Fibroblast of the conjunctiva (primary cell): Measurements from ENCODE around the gene HSD3B7.
"Not testable (repeated sequence)": the region's sequence is repeated elsewhere in the genome, so short reads cannot be mapped to it uniquely, and the experiment has no call there.

ENCODE experiments used
- DNase-seq: peaks from one replicate; pipeline ENCODE4 v3.0.0-alpha.2; 2010; ENCODE audit warnings: low read depth

Gene HSD3B7

DNA sequence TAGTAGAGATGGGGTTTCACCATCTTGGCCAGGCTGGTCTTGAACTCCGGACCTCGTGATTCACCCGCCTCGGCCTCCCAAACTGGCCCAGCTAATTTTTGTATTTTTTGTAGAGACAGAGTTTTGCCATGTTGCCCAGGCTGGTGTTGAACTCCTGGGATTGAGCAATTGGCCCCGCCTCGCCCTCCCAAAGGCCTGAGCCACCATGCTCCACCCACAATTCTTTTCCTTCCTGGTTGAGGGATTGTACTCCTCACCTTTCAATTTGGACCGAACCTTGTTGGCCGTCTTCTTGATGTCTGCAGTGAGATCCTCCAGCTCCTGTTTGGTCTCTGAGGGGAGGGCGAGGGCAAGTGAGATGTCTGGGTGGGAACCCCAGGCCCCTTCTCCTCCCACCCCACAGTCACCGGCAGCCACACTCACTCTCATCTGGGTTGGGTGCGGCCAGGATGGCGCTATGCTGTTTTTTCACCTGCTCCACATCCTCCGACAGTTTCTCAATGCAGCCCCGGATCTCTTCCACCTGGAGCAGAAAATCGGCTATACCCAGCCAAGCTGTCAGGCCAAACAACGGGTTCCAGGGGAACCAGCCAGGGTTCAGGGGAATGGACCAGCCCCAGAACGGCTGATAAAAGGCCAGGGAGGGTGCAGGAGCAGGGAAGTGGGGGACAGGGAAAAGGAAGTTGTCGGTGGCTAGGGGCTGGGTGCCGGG is 15.8 kb downstream of the HSD3B7 start:
- DNase-seq: no peak

DNA sequence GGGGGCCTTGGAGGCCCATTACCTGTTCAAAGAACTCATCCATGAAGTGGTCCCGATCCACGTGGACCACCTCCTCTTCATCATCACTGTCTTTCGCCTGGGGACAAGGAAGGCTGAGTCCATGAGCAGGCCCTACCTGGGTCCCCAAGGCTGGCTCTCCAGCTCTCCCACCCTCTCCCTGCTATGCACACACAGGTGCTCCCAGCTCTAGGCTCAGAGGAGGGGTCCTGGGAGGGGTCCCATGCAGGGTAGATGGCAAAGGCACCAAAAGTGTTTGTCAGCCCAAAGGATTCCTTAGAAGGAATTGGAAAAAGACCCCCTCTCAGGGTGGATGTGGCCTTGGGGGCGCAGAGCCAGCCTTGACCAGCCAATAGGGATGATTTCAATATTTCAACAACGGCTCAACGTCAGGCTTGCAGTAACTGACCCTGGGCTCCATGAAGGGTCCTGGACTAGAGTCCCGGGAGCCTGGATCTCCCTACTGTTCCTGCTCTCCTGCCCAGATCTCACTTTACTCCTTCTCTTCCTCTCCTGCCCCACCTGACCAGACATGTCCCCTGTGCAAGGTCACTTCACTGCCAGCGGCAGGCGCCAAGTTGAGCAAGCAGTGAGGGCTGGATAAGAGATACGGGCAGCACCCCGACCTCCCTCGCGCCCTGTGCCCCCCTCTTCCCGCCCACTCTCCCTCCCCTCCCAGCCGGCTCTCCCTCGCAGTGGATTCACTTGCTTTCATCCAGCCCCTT is 16.7 kb downstream of the HSD3B7 start:
- DNase-seq: no peak

DNA sequence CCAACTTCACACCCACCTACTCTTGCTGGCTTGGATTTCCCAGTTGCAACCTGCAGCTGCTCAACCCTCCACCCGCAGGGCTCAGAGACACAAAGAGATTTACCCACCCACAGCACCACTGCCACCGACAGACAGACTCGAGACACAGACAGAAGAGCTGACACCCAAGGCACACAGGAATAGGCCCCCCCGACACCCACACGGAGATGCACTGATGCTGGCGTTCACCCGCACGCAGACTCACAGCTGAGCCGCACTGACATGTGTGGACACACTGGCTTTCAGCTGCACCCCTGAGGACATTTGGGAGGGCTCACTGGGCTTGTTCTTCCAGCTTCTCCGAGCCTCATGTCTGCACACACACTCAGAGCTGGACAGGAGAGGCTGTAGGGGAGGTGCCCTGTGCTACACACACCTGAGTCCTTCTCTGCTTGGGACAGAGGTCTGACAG is 17.3 kb downstream of the HSD3B7 start:
- DNase-seq: no peak

DNA sequence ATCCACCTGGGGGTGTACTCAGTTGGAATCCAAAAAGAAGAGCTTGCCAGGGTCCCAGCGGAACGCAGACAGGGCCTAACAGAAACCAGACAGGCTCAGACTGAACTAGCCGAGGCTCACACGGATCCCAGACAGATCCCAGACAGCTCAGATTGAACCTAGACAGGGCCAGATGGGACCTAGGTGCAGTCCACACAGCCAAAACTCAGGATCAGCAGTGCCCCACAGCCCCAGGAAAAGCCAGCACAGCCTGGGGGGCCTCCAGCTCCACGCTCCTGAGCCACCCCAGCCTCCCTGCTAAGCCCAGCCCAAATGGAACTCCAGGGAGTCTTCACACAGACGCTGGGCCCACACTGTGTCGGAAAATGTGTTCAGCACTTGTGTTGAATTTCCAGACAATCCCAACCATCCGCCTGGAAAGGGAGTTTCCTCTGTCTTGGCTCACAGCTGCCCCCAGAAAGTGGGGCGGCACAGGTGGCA is 17.9 kb downstream of the HSD3B7 start:
- DNase-seq: no peak

DNA sequence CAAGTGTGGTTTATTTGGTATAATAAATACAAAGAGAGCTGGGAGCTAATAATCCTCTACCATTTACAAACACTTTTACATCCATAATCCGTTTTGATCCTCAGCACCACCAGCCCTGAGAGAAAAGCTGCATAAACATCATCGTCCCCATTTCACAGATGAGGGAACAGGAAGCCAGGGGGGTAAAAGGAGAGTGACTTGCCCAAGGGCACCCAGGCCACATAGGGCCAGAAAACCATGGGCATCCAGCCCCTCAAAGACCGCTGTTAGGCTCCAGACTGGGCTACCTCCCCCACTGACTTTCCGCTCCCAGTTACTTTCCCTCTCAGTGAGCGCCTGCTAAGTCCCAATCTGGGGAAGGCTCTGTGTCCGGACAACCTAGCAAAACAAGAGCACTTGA is 18.7 kb downstream of the HSD3B7 start:
- DNase-seq: no peak

DNA sequence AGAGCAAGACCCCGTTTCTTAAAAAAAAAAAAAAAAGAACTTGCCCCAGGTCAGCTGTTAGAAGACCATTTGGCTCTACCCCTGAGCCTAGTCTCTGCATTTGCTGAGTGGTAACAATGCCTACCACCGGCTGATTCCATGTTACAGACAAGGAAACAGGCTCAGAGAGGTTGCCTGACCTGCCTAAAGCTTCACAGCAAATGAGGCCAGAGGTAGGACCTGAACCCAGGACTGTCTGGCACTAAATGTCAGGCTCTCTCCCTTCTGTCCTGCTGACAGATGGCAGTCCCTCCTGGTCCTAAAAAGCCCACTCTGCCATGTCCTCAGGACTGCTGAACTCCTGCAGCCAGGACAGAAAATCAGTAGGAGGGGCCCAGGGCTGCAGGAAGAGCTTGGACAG is 19.7 kb downstream of the HSD3B7 start:
- DNase-seq: no peak

DNA sequence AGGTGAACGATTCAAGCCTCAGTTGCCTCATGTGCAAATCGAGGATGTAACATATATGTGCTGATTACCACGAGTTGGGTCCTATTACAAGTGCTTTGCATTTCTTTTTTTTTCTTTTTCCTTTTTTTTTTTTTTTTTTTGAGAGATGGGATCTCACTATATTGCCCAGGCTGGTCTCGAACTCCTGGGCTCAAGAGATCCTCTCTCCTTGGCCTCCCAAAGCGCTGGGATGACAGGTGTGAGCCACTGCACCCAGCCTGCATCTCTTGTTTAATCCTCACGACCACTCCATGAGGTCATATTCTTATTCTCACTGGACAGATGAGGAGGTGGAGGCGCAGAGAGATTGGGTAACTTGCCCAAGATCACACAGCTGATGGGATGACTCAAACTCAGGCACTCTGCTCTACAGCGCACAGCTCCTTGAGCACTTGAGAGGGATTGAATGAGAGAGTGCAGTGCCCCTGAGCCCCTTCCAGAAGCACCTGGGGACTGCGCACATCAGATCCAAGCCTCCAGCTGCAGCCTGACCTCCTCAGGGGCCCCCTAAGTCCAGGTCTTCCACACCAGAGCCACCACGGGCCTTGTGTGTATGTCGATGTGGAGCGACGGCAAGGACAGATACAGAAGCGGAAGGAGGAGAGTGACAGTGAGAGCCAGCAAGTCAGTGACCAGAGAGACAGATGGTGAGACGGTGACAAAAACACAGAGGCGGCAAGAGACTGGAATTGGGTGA is 20.5 kb downstream of the HSD3B7 start:
- DNase-seq: no peak

DNA sequence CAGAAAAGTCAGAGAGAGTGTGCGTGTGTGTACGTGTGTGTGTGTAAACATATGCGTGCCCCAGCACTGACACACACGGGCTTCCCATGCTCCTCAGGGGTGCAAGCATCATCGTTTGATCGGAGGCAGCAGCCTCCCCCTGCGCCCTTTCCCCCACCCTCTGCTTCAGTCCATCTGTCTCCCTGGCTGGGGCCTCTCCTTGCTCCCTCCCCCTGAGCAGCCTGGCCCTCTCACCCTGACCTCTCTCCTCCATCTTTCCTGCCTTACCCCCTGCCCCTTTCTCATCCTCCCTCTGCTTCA is 21.0 kb downstream of the HSD3B7 start:
- no peak for DNase-seq

DNA sequence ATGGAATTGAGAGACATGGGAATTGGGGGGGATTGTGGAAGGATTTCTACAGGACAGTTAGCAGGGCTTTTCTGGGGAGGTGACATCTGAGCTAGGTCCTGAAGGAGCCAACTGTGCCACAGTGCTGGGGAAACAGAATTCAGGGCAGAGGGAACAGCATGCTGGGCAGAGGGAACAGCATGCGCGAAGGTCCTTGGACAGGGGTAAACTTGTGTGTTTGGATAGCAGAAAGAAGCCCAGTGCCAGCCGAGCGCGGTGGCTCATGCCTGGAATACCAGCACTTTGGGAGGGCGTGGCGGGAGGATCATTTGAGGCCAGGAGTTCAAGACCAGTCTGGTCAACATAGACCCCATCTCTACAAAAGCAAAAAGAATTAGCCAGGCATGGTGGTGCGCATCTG is 21.6 kb downstream of the HSD3B7 start:
- DNase-seq: no peak

DNA sequence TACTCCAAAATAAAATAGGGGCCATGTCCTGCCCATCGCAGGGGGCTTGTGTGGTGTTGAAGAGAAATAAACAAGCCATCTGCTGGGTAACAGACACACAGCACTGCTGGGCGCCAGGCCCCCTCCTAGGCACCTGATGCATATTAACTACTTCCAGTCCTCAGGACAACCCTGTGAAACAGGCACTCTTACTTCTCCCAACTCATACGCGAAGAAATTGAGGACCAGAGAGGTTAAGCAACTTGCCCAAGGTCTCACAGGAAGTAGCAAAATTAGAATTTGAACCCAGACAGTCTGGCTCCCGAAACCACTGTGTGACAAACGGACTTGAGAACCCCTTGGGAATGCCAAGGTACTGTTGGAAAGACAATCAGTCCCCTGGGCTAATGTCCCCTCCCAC is 22.7 kb downstream of the HSD3B7 start:
- no peak for DNase-seq

DNA sequence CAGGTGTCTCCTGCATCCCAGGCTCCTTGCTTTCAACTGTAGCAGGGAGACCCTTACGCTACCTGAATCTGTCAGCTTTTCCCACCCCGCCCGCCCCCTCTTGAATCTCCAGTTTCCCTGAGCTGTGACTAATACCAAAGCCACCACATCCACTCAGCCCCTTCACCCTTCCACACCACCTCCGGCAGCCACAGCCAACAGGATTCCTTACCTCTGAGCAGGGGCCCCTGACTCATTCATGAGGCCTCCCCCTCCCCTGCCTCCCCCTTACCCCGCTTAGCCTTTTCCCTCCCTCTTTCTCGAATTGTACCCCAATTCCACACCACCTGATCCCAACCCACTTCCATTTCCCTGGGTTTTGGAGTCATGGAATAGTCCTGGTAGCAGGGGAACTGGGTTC is 23.1 kb downstream of the HSD3B7 start:
- no peak for DNase-seq

DNA sequence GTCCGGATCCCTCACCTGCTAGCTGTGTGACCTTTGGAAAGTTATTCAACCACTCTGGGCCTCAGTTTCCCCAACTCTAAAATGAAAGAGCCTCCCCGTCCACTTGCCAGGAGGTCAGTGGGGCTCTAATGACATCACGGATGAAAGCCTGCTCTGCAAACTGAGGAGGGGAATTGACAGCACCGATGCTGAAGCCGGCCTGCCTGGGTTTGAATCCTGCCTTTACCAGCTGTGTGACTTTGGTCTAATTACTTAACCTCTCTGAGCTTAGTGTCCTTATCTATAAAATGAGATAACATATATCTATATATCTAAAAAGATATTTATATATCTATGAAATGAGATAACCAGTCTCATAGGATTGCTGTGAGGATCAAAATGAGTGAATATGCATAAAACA is 23.5 kb downstream of the HSD3B7 start:
- no peak for DNase-seq

DNA sequence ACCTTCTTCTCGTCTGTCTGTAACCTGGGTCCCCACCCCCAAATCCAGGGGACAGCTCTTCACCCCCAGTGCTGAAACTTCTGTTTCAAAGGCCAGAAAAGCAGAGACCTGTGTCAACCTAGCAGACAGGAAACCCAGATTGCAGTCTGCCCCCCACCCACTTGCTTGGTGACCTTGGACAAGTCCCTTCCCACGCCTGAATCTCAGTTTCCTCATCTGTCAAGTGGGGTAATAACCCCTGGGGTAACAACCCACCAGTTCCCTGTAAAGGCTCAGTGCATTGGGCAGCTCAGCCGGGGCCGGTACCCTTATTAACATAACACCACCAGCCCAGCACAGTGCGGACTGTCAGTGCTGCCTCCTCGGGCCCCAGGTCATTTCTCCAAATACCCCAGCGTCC is 24.1 kb downstream of the HSD3B7 start:
- no peak for DNase-seq

DNA sequence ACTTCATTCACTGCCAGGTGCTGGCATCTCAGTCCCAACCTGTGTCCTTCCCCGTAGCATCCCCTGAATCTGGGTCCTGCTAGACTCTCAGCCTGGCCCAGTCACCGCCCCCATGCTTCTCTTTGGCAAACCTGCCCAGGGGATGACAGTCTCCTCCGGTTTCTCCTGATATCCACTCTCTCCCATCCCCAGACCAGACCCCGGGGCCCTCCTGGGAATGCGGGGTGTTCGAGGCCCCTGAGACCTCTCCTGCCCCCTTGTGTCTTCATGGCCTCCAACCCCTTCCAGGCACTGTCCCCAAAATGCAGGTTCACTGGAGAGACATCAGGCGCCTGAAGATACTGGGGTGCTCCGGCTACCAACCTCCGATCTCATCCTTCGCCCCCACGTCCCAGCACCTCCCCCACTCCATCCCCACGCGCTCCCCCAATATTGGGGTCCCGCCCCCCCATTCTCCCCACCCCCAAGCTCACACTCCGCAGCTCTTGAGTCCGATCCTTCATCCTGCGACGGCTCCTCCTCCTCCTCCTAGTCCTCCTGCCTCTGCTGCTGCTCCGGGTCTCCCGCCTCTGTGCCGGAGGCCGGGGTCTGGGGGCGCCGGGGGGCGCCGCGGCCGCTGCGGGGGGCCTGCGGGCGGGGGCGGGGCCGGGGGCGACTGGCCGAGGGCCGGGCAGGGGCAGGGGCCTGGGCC is 25.0 kb downstream of the HSD3B7 start:
- DNase-seq: no peak

DNA sequence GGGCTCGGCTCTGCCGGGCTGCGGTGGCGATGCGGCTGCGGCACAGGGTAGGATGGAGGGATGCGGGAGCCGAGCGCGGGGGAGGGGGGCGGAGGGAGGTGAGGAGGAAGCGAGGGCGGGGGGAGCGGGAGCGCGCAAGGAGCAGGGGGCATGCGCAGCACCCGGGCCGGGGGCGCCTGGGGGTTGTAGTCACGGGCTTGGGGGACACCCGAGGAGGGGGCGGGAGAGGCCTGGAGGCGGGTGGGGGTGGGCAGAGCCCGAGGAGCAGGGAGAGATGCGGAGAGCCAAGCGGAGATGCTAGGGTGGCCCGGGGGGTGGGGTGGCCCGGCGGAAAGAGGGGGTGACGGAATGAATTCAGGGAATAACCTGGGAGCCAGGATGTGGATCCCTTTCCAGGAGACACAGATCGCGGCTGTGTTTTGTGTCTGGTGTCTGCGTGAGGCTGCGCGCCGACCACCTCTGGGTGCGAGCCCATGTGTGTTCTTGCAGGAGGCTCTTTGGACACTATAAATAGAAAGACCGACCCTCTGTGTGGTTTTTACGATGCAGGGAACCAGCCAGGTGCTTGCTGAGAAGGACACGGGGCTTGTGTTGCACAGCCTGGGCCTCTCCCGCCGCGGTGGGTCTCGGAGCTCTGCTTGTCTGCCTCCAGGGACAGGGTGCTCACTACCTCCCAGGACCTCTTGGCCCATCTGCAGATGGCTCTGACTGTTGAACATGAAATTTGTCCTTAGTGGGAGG is 25.7 kb downstream of the HSD3B7 start, which contains the start of gene STX1B:
Gene STX1B, minus strand, starts transcription at position 54 of the 741 bp plus-strand sequence. CDS start 242 bp downstream, outside the sequence.
- no peak for DNase-seq

DNA sequence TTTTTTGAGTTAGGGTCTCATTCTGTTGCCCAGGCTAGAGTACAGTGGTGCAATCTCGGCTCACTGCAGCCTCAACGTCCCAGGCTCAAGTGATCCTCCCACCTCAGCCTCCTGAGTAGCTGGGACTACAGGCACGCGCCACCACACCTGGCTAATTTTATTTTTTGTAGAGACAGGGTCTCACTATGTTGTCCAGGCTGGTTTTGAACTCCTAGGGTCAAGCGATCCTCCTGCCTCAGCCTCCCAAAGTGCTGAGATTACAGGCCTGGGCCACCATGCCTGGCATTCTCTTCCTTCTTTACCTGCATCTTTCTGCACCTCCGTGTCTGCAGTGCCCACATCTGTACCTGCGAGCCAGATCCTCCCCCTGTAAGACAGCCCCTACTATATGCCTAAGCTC is 26.8 kb downstream of the HSD3B7 start:
- not testable (repeated sequence) for DNase-seq

DNA sequence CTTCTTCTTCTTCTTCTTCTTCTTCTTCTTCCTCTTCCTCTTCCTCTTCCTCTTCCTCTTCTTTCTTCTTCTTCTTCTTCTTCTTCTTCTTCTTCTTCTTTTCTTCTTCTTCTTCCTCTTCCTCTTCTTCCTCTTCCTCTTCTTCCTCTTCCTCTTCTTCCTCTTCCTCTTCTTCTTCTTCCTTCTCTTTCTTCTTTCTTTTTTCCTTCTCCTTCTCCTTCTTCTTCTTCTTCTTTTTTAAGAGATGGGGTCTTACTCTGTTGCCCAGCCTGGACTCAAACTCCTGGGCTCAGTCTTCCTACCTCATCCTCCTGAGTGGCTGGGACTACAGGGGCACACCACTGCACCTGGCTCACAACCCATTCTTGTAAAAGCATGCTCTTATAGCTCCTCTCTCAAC is 28.3 kb downstream of the HSD3B7 start:
- DNase-seq: not testable (repeated sequence)

DNA sequence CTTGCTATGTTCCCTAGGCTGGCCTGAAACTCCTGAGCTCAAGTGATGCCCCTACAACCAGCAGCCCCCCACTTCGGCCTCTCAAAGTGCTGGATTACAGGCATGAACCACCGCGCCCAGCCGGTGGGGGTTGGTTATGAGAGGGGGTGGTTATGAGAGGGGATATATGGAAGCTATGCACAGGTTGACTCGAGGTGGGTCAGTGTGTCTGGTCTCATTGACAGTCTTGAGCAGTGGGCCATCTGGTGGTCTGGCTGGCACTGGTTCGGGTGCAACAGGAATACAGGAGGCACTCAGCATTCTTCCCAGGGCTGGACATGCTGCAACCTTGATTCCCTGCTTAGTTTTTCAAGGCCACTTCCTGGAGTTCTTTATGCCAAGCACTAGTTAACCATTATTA is 31.0 kb downstream of the HSD3B7 start:
- DNase-seq: no peak

DNA sequence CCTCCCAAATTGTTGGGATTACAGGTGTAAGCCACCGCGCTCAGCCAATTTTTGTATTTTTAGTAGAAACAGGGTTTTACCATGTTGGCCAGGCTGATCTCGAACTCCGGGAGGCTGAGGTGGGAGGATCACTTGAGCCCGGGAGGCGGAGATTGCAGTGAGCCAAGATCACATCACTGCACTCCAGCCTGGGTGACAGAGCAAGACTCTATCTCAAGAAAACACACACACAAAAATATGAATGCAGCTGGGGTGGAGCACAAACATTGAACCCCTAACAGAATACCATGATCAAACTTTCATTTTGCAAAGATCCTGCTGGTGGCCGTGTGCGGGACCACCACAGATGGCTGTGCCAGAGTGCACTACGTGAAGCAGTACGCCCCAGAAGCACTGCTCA is 32.7 kb downstream of the HSD3B7 start:
- DNase-seq: not testable (repeated sequence)

DNA sequence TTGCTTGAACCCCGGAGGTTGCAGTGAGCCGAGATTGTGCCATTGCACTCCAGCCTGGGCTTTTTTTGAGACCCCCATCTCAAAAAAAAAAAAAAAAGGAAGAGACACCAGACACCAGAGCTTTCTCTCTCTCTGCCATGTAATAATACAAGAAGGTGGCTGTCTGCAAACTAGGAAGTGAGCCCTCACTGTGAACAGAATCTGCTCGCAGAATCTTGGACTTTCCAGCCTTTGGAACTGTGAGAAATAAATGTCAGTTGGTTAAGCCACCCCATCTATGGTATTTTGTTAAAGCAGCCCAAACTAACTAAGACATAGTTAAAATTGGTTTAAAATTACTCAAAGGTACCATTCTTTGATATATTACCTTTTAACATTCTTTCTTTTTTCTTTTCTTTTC is 35.5 kb downstream of the HSD3B7 start:
- DNase-seq: no peak

DNA sequence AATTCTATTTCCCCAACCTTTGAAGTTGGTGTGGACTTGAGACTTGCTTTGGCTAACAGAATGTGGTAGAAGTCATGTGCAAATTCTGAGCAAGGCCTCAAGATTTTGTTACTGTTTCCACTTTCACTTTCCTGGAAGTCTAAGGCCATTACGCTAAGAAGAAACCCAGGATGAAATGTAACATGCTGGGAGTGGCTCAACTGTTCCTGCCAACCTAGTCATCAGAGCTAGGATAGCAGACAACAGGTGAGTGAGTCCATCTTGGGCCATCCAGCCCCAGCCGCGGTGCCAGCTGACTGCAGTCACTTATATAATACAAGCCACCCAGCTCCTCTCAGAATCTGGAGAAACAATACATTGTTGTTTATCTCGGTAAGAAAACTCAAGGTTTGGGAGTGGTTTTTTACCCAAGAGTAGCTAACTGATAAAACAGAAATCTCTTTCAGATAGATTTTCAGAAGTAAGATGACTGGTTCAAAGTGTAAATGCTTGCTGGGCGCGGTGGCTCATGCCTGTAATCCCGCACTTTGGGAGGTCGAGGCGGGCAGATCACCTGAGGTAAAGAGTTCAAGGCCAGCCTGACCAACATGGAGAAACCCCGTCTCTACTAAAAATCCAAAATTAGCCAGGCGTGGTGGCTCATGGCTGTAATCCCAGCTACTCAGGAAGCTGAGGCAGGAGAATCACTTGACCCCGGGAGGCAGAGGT is 37.7 kb downstream of the HSD3B7 start:
- no peak for DNase-seq
